ENCODE results near the gene PSMB7.

PSMB7 gene

GRCh38 chr9:124410321-124410913 is 4.8 kb downstream of the PSMB7 start:
- Histone ChIP-seq H3K36me3 (replicated peaks; ENCODE audit: insufficient read depth, low read length) (peaks cover 30% of the 10 kb centered on the region), H3K27me3 (replicated peaks; ENCODE audit: insufficient read depth, low read length) (no peaks in the 10 kb centered on the region), H3K9me3 (replicated peaks; ENCODE audit: insufficient read depth, low read length) (no peaks in the 10 kb centered on the region), H3K9me2 (replicated peaks; ENCODE audit: insufficient read depth, low read length) (no peaks in the 10 kb centered on the region), H2AFZ (ENCODE audit: low read length) (no peak overlapping the region), H3K27ac (ENCODE audit: low read length) (no peak overlapping the region), H3K9ac (ENCODE audit: low read length) (no peak overlapping the region), H3K4me1 (ENCODE audit: low read length) (peaks cover 5% of the 10 kb centered on the region), H3K4me3 (ENCODE audit: low read length) (no peak overlapping the region), H3K79me2 (ENCODE audit: low read length) (peaks cover 94% of the 10 kb centered on the region), H4K20me1 (ENCODE audit: insufficient read depth, low read length) (peaks cover 10% of the 10 kb centered on the region; the same call in 1 of the 2 replicates), H3K4me2 (ENCODE audit: low read depth, low read length) (no peak overlapping the region), H3F3A (ENCODE audit: insufficient read depth, low read length) (no peaks in the 10 kb centered on the region)
- no peak for TF ChIP-seq EZH2 (optimal IDR thresholded peaks at IDR 0.05; ENCODE audit: low read depth, low read length)
- TF ChIP-seq, protein P1, sequence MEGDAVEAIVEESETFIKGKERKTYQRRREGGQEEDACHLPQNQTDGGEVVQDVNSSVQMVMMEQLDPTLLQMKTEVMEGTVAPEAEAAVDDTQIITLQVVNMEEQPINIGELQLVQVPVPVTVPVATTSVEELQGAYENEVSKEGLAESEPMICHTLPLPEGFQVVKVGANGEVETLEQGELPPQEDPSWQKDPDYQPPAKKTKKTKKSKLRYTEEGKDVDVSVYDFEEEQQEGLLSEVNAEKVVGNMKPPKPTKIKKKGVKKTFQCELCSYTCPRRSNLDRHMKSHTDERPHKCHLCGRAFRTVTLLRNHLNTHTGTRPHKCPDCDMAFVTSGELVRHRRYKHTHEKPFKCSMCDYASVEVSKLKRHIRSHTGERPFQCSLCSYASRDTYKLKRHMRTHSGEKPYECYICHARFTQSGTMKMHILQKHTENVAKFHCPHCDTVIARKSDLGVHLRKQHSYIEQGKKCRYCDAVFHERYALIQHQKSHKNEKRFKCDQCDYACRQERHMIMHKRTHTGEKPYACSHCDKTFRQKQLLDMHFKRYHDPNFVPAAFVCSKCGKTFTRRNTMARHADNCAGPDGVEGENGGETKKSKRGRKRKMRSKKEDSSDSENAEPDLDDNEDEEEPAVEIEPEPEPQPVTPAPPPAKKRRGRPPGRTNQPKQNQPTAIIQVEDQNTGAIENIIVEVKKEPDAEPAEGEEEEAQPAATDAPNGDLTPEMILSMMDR (IDR thresholded peaks at IDR 0.05; ENCODE audit: low read length) = peak; percentile 32
- peak; percentile 19 for DNase-seq

GRCh38 chr9:124409410-124409809 is 5.8 kb downstream of the PSMB7 start:
- no peak overlapping the region for H3K9ac ChIP-seq (ENCODE audit: low read length)
- H3K9me3 ChIP-seq (replicated peaks; ENCODE audit: insufficient read depth, low read length) = no peaks in the 10 kb centered on the region
- no peaks in the 10 kb centered on the region for H3K9me2 ChIP-seq (replicated peaks; ENCODE audit: insufficient read depth, low read length)
- no peaks in the 10 kb centered on the region for H3K27me3 ChIP-seq (replicated peaks; ENCODE audit: insufficient read depth, low read length)
- TF ChIP-seq, protein P1 (IDR thresholded peaks at IDR 0.05; ENCODE audit: low read length) = no peak
- TF ChIP-seq EZH2 (optimal IDR thresholded peaks at IDR 0.05; ENCODE audit: low read depth, low read length) (no peak), EZH2phosphoT487 (IDR thresholded peaks at IDR 0.05; ENCODE audit: low read length) (no peak)
- H2AFZ ChIP-seq (ENCODE audit: low read length) = no peak overlapping the region
- peaks cover 36% of the 10 kb centered on the region for H3K36me3 ChIP-seq (replicated peaks; ENCODE audit: insufficient read depth, low read length)
- peaks cover 91% of the 10 kb centered on the region for H3K79me2 ChIP-seq (ENCODE audit: low read length)
- peaks cover 5% of the 10 kb centered on the region for H3K4me1 ChIP-seq (ENCODE audit: low read length)
- peaks cover 10% of the 10 kb centered on the region; the same call in 1 of the 2 replicates for H4K20me1 ChIP-seq (ENCODE audit: insufficient read depth, low read length)
- H3K4me2 ChIP-seq (ENCODE audit: low read depth, low read length) = no peak overlapping the region
- H3K27ac ChIP-seq (ENCODE audit: low read length) = no peak overlapping the region
- DNase-seq = no peak
- H3F3A ChIP-seq (ENCODE audit: insufficient read depth, low read length) = no peaks in the 10 kb centered on the region
- no peak overlapping the region for H3K4me3 ChIP-seq (ENCODE audit: low read length)

GRCh38 chr9:124403246-124403645 is 12.0 kb downstream of the PSMB7 start:
- no peak overlapping the region for H3K4me2 ChIP-seq (ENCODE audit: low read depth, low read length)
- peaks cover 92% of the 10 kb centered on the region for H3K79me2 ChIP-seq (ENCODE audit: low read length)
- H3K4me1 ChIP-seq (ENCODE audit: low read length) = no peaks in the 10 kb centered on the region
- H4K20me1 ChIP-seq (ENCODE audit: insufficient read depth, low read length) = peaks cover 19% of the 10 kb centered on the region; the same call in 1 of the 2 replicates
- no peak overlapping the region for H3K27ac ChIP-seq (ENCODE audit: low read length)
- no peak overlapping the region for H2AFZ ChIP-seq (ENCODE audit: low read length)
- H3K9ac ChIP-seq (ENCODE audit: low read length) = no peak overlapping the region
- H3K27me3 ChIP-seq (replicated peaks; ENCODE audit: insufficient read depth, low read length) = no peaks in the 10 kb centered on the region
- DNase-seq = no peak
- H3K9me2 ChIP-seq (replicated peaks; ENCODE audit: insufficient read depth, low read length) = no peaks in the 10 kb centered on the region
- H3K9me3 ChIP-seq (replicated peaks; ENCODE audit: insufficient read depth, low read length) = no peaks in the 10 kb centered on the region
- no peaks in the 10 kb centered on the region for H3F3A ChIP-seq (ENCODE audit: insufficient read depth, low read length)
- peaks cover 9% of the 10 kb centered on the region; the same call in 1 of the 2 replicates for H3K36me3 ChIP-seq (replicated peaks; ENCODE audit: insufficient read depth, low read length)
- TF ChIP-seq EZH2 (optimal IDR thresholded peaks at IDR 0.05; ENCODE audit: low read depth, low read length) = no peak
- no peak overlapping the region for H3K4me3 ChIP-seq (ENCODE audit: low read length)

Data from MM.1S (cell line).